Hematopoietic multipotent progenitor cell (in vitro differentiated cells): ENCODE data around the gene ERF. TPM values are rescaled to one million over a fixed set of nuclear protein-coding genes. Genes with fewer than 3 reads are reported as not detected.

Experiments used
- DNase-seq, 3 donors: peaks; one replicate each; pipeline ENCODE4 v3.0.0-alpha.2; 2011 to 2015; ENCODE audit warnings: low read depth in 2 of 3, low spot score in 2 of 3
- total RNA-seq: library from RNA; depleted of rRNA; stranded (reverse); fragments of >200 nt; gene quantifications from one replicate; pipeline ENCODE4 v1.2.3, GENCODE V29; 2012

The ERF gene
- total RNA-seq, 1 donor, result 39.0 TPM

GRCh38 chr19:42244347-42245220 is 10.3 kb downstream of the ERF start:
- DNase-seq, result peak; percentile 81 to 96 (median 95)

GRCh38 chr19:42242512-42243409 is 12.2 kb downstream of the ERF start, which contains the start of gene GSK3A:
Gene GSK3A, minus strand, starts transcription at chr19:42242602. Its CDS starts 137 bp downstream, at chr19:42242465.
- DNase-seq, result peak; percentile 93 to 99 (median 99)

- DNase-seq, result no peak
Observed at GRCh38 chr19:42242069-42242511, 12.8 kb downstream of the ERF start.

DNA sequence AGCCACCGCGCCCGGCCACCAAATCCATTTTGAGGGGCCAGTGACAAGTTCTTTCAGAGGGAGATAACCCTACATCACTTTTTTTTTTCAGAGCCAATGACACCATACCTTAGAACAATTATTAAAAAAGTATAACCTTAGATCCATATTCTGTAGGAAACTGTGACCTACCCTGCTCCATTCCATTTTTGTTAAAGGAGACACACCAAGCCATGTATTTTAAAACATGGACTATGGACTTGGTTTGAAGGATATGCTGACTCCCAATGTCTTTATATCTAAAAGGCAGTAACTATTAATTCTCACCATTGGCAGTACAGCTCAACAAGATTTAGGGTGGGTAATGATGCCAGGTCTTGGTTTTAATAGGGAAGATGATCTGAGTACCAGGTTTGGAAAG is 13.6 kb downstream of the ERF start:
- DNase-seq, result no peak

- DNase-seq, result no peak
Observed at GRCh38 chr19:42239544-42240220, 15.2 kb downstream of the ERF start.

DNA sequence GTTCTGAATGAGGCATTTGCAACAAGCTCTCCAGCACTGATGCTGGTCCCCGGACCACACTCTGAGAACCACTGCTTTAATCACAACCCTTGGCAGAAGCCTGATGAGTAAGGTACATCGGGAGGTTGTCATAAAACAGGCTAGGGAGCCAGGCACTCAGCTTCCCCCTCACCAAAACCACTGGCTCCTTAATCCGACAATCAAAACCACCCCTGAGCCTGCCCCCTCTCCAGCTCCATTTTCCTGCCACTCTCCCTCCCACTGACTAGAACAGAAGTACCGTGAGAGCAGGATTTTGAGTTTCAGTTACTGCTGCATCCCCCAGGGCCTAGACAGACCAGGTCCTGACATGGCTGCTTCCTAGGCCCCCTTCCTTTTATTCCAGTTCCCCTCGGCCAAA is 19.7 kb downstream of the ERF start:
- DNase-seq, result no peak

- no peak for DNase-seq
Observed at GRCh38 chr19:42234364-42234763, 20.6 kb downstream of the ERF start.

- no peak for DNase-seq
Observed at GRCh38 chr19:42233678-42234292, 21.1 kb downstream of the ERF start.

GRCh38 chr19:42233106-42233505 is 21.8 kb downstream of the ERF start:
- DNase-seq, result no peak

GRCh38 chr19:42232435-42232834 is 22.5 kb downstream of the ERF start:
- DNase-seq, result no peak

DNA sequence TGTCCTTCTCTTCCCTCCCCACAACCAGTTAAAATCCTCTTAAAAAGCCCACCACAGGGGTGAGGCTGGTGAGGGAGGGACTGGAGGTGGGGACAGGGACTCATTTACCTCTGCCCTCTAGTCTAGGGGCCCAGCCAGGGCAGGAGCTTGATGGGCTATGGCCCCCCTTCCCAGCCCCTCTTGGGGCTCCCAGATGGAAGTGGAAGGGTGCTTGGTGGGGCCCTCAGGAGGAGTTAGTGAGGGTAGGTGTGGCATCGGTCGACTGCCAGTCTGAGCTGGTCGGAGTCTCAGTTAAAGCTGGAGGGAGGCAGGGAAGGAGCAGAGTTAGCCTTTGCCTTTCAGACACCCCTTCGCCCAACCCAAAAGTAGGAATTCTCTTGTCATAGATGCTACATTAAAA is 24.4 kb downstream of the ERF start:
- no peak for DNase-seq

GRCh38 chr19:42229855-42230351 is 25.0 kb downstream of the ERF start:
- no peak for DNase-seq

- no peak for DNase-seq
Observed at GRCh38 chr19:42229301-42229854, 25.6 kb downstream of the ERF start.

DNA sequence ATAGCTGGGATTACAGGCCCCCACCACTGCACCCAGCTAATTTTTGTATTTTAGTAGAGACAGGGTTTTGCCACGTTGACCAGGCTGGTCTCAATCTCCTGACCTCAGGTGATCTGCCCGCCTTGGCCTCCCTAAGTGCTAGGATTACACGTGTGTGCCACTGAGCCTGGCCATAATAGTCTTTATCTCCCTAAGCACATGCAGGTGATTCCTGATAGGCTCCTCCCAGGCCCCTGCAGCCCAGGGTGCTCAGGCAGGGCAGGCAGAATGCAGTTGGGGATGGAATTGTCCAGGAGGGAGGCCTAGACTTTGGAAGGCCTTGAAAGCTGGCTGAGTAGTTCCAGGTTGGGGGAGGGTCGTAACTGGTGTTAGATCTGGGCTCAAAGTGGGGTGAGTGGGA is 26.3 kb downstream of the ERF start:
- DNase-seq, result no peak

- DNase-seq, result no peak
Observed at GRCh38 chr19:42226886-42227285, 28.0 kb downstream of the ERF start.

- DNase-seq, result no peak
Observed at GRCh38 chr19:42225718-42226292, 29.1 kb downstream of the ERF start.

DNA sequence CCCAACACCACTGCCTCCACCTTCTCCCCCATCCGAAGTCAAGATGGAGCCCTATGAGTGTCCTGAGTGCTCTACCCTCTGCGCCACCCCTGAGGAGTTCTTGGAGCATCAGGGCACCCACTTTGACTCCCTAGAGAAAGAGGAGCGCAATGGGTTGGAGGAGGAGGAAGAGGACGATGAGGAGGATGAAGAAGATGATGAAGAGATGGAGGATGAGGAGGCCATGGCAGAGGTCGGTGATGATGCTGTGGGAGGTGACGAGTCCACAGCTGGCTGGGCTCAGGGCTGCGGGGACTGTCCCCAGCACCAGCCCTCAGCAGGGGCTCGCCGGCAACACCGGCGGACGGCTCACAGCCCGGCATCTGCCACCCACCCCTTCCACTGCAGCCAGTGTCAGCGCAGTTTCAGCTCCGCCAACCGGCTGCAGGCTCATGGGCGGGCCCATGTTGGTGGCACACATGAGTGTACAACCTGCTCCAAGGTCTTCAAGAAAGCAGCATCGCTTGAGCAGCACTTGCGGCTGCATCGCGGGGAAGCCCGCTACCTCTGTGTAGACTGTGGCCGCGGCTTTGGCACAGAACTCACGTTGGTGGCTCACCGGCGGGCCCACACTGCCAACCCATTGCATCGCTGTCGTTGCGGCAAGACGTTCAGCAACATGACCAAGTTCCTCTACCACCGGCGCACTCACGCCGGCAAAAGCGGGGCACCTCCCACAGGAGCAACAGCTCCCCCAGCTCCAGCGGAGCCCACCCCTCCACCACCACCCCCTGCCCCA is 29.8 kb downstream of the ERF start:
- no peak for DNase-seq

GRCh38 chr19:42220751-42221097 is 34.2 kb downstream of the ERF start:
- no peak for DNase-seq
